ENCODE results near the gene EVA1C. TPM values are rescaled to one million over a fixed set of nuclear protein-coding genes. Genes with fewer than 3 reads are reported as not detected.

The EVA1C gene
- total RNA-seq, 3 donors from 2014 or later = 13.7 to 27.8 (median 15.3) TPM

DNA sequence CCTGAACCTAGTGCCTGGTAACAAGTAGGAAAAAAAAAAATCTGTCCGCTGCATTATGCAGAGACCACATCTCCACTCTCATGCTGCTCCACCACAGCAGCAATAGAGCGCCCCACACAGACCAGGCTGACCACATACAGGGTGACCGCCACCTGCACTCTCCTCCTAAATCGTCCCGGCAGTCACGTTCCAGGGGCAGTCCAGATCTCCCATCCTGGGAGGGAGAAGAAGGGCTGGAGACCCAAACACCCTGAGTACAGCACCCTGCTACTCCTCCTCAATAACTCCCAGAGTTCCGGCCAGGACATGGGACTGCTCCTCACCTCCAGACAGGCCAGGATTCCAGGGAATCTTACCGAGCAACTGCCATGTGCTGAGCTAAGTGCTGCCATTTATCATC, 35.0 kb upstream of the EVA1C start:
- no peak for ATAC-seq
- Histone ChIP-seq H3K4me1 (ENCODE audit: low read depth) (no peaks in the 10 kb centered on the region), H3K9me3 (no peaks in the 10 kb centered on the region), H3K4me3 (no peak overlapping the region), H3K36me3 (ENCODE audit: low read depth) (no peaks in the 10 kb centered on the region)
- intact Hi-C loops (cut with DNase I, micrococcal nuclease) = no loop called here
- no peak for DNase-seq
- TF ChIP-seq CTCF (IDR thresholded peaks at IDR 0.05) = no peak

- DNase-seq = no peak
- H3K4me3 ChIP-seq = no peak overlapping the region
- no peaks in the 10 kb centered on the region for H3K9me3 ChIP-seq
- no peaks in the 10 kb centered on the region for H3K4me1 ChIP-seq (ENCODE audit: low read depth)
- ATAC-seq = no peak
- TF ChIP-seq CTCF (IDR thresholded peaks at IDR 0.05) = no peak
- no peaks in the 10 kb centered on the region for H3K36me3 ChIP-seq (ENCODE audit: low read depth)
- intact Hi-C loops (cut with DNase I, micrococcal nuclease) = no loop called here
Measured at GRCh38 chr21:32377991-32378390, 34.5 kb upstream of the EVA1C start.

- no peak for ATAC-seq
- no peak for DNase-seq
- H3K4me1 ChIP-seq (ENCODE audit: low read depth) = no peaks in the 10 kb centered on the region
- no peaks in the 10 kb centered on the region for H3K36me3 ChIP-seq (ENCODE audit: low read depth)
- intact Hi-C loops (cut with DNase I, micrococcal nuclease) = no loop called here
- H3K4me3 ChIP-seq = no peak overlapping the region
- no peaks in the 10 kb centered on the region for H3K9me3 ChIP-seq
- TF ChIP-seq CTCF (IDR thresholded peaks at IDR 0.05) = no peak
Measured at GRCh38 chr21:32378956-32379355, 33.5 kb upstream of the EVA1C start.

DNA sequence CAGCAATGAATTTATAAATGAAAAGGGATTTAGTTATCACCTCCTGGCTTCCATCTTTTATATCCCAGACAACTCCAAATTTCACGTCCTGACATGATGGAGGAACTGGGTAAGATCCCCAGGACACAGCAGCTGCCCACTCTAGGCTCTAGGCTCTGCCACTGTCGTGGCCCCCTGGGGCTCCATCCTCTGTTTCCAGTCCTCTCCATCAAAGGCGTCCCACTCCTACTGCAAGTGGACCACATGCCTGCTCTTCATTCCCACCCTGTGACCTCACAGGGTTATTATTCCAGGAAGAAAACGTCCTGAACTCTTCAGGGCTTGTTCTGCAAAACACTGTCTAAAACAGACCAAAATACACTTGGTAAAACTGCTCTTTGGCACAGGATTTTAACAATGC, 31.6 kb upstream of the EVA1C start:
- ATAC-seq (no peak), DNase-seq (no peak)
- TF ChIP-seq CTCF (IDR thresholded peaks at IDR 0.05) = no peak
- intact Hi-C loops (cut with DNase I, micrococcal nuclease) = no loop called here
- no peaks in the 10 kb centered on the region for H3K9me3 ChIP-seq
- H3K4me3 ChIP-seq = no peak overlapping the region
- no peaks in the 10 kb centered on the region for H3K36me3 ChIP-seq (ENCODE audit: low read depth)
- H3K4me1 ChIP-seq (ENCODE audit: low read depth) = no peaks in the 10 kb centered on the region

- H3K4me1 ChIP-seq (ENCODE audit: low read depth) = no peaks in the 10 kb centered on the region
- intact Hi-C loops (cut with DNase I, micrococcal nuclease) = no loop called here
- no peak overlapping the region for H3K4me3 ChIP-seq
- ATAC-seq (no peak), DNase-seq (no peak)
- H3K9me3 ChIP-seq = no peaks in the 10 kb centered on the region
- TF ChIP-seq CTCF (IDR thresholded peaks at IDR 0.05) = no peak
- H3K36me3 ChIP-seq (ENCODE audit: low read depth) = no peaks in the 10 kb centered on the region
Measured at GRCh38 chr21:32381571-32381970, 30.9 kb upstream of the EVA1C start.

DNA sequence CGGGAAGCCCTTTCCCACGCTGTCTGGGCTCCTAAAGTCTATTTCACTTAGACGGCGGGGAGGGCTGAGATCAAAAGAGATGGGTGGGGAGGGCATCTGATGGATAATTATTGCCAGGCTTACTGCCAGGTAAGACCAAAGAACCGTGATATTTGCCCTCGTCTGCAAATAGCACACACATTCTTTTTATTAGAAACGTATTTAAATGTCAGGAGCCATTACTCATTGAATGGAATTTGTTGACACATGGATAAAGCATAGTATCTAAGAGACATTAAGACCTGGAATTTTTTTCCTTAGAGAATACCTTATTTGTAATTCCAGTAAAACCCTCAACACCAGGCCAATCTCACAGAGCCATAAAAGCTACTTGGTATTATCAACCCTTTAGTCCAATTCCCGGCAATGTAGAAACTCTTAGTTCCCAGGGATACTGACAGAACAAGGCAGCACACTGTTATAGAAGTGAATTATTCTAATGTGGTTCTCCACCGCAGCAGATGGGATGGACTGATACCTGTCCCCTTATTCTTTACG, 30.3 kb upstream of the EVA1C start:
- Histone ChIP-seq H3K36me3 (ENCODE audit: low read depth) (no peaks in the 10 kb centered on the region), H3K4me3 (no peak overlapping the region), H3K9me3 (no peaks in the 10 kb centered on the region), H3K4me1 (ENCODE audit: low read depth) (no peaks in the 10 kb centered on the region)
- TF ChIP-seq CTCF (IDR thresholded peaks at IDR 0.05) = no peak
- no peak for DNase-seq
- intact Hi-C loops (cut with DNase I, micrococcal nuclease) = no loop called here
- no peak for ATAC-seq

Measured in mucosa of descending colon (tissue), 3 donors.